ENCODE results near the gene PIGR.

Gene PIGR

GRCh38 chr1:206945779-206946178 lies 487 bp downstream of the PIGR start:
- FAIRE-seq = no peak
- no peak for DNase-seq (ENCODE audit: insufficient read length, low spot score)
- TF ChIP-seq CTCF (IDR thresholded peaks at IDR 0.05; ENCODE audit: insufficient read depth, missing control alignments) = no peak

DNA sequence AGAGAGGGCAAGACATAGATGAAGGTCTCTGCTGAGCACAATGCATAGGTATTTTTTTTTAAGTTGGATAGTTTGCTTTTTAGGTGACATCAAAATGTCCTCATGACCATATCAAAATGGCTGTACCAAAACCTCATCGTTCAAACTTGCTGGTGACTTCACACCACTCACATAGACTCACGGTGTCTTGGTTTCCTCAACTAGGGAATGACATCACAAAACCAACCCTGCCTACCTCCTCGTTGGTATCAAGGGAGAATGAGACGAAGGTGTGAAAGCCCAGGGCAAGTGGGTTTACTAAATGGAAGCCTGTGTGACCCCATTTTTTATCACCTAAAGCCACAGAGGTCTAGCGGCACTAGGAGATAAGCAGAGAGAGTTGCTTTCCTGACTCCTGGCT lies 1.6 kb downstream of the PIGR start:
- DNase-seq (ENCODE audit: insufficient read length, low spot score) (no peak), FAIRE-seq (no peak)
- no peak for TF ChIP-seq CTCF (IDR thresholded peaks at IDR 0.05; ENCODE audit: insufficient read depth, missing control alignments)

- DNase-seq (ENCODE audit: insufficient read length, low spot score) (no peak), FAIRE-seq (no peak)
- no peak for TF ChIP-seq CTCF (IDR thresholded peaks at IDR 0.05; ENCODE audit: insufficient read depth, missing control alignments)
Observed at GRCh38 chr1:206941766-206942418, 4.4 kb downstream of the PIGR start.

GRCh38 chr1:206940588-206940936 lies 5.7 kb downstream of the PIGR start:
- DNase-seq (ENCODE audit: insufficient read length, low spot score) = no peak
- no peak for TF ChIP-seq CTCF (IDR thresholded peaks at IDR 0.05; ENCODE audit: insufficient read depth, missing control alignments)
- no peak for FAIRE-seq

- no peak for TF ChIP-seq CTCF (IDR thresholded peaks at IDR 0.05; ENCODE audit: insufficient read depth, missing control alignments)
- FAIRE-seq = no peak
- no peak for DNase-seq (ENCODE audit: insufficient read length, low spot score)
Observed at GRCh38 chr1:206939841-206940587, 6.3 kb downstream of the PIGR start.

DNA sequence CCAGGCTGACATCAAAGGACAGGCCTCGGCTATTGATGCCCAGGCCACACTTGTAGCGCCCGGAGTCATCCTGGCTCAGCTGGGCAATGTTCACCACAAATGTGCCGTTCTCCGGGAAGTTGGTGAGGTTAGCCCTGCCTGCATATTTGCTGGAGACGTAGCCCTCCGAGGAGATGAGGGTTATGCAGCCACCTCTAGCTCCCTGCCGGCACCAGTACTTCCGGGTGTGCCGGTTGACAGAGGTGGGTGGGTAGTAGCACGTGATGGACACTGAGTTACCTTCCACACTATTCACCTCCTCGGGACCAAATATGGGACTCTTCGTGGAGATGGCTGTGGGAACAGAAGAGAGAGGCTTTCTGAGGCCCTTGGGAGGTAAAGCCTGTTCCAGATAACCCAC lies 7.1 kb downstream of the PIGR start:
- DNase-seq (ENCODE audit: insufficient read length, low spot score) (no peak), FAIRE-seq (no peak)
- TF ChIP-seq CTCF (IDR thresholded peaks at IDR 0.05; ENCODE audit: insufficient read depth, missing control alignments) = no peak

DNA sequence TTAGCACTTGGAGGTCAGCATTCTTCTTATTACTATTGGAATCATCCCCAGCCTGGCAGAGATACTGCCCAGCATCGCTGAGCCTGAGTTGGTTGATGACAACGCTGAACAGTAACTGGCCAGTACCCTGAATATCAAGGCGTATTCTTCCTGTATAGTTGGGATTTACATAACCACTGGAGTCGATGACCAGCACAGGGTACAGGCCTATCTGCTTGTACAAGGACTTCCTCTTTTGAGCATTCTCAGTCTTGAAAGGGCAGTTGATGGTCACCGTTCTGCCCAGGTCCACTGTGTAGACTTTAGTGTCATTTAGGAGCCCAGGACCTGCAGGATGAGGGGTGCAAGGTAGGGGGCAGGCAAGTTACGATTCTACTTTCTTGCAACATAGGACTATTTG lies 8.8 kb downstream of the PIGR start:
- FAIRE-seq = no peak
- no peak for TF ChIP-seq CTCF (IDR thresholded peaks at IDR 0.05; ENCODE audit: insufficient read depth, missing control alignments)
- DNase-seq (ENCODE audit: insufficient read length, low spot score) = no peak
